Naive B cell (primary cell): ENCODE data around the gene F2RL3. TPM values are rescaled to one million over a fixed set of nuclear protein-coding genes. Genes with fewer than 3 reads are reported as not detected.

ENCODE experiments used
- ATAC-seq, 2 donors: fragments of 150-1000 bp; cut with Tn5 transposase; 2 replicates each; pipeline ENCODE4 v1.10.0; 2021; ENCODE audit warnings: low read depth in 2 of 2, mild to moderate bottlenecking in 2 of 2, moderate library complexity in 2 of 2
- DNase-seq: peaks from one replicate; pipeline ENCODE4 v3.0.0; 2022
- H3K27ac Mint-ChIP-seq, 6 donors: one replicate each; pipeline ENCODE4 v1.8.0; 2020 to 2022; ENCODE audit warnings: mild to moderate bottlenecking in 6 of 6, mixed read lengths in 6 of 6, moderate library complexity in 5 of 6, inconsistent platforms in 2 of 6
- H3K27me3 Mint-ChIP-seq, 3 donors: one replicate each; pipeline ENCODE4 v1.8.0; 2021 to 2022; ENCODE audit warnings: mixed read lengths in 3 of 3, mild to moderate bottlenecking in 1 of 3
- H3K36me3 Mint-ChIP-seq, 2 donors: one replicate each; pipeline ENCODE4 v1.8.0; 2020 to 2022; ENCODE audit warnings: mixed read lengths in 2 of 2, inconsistent platforms in 1 of 2, mild to moderate bottlenecking in 1 of 2
- H3K4me1 Mint-ChIP-seq, 3 donors: one replicate each; pipeline ENCODE4 v1.8.0; 2020 to 2022; ENCODE audit warnings: mixed read lengths in 3 of 3, inconsistent platforms in 1 of 3, mild to moderate bottlenecking in 1 of 3, moderate library complexity in 1 of 3
- H3K4me3 Mint-ChIP-seq, 8 donors: one replicate each; pipeline ENCODE4 v1.8.0; 2020 to 2022; ENCODE audit warnings: mild to moderate bottlenecking in 8 of 8, mixed read lengths in 8 of 8, moderate library complexity in 8 of 8, inconsistent platforms in 2 of 8
- H3K9me3 Mint-ChIP-seq, 7 donors: one replicate each; pipeline ENCODE4 v1.8.0; 2020 to 2022; ENCODE audit warnings: mixed read lengths in 7 of 7, mild to moderate bottlenecking in 5 of 7, inconsistent platforms in 2 of 7, moderate library complexity in 1 of 7
- polyA plus RNA-seq, 6 donors: library from polyadenylated mRNA; unstranded; fragments of 300-500 nt; fragmentation: Illumina TruSeq; gene quantifications; one replicate each; pipeline ENCODE4 v1.2.3, GENCODE V29; 2021; ENCODE audit warnings: low read depth in 6 of 6

The F2RL3 gene
- polyA plus RNA-seq, 6 donors from 2014 or later = 0.17 TPM; not detected in 5

GRCh38 chr19:16902545-16902944 is 13.7 kb downstream of the F2RL3 start:
- no peak overlapping the region for H3K4me3 Mint-ChIP-seq
- H3K27ac Mint-ChIP-seq = no peak overlapping the region

DNA sequence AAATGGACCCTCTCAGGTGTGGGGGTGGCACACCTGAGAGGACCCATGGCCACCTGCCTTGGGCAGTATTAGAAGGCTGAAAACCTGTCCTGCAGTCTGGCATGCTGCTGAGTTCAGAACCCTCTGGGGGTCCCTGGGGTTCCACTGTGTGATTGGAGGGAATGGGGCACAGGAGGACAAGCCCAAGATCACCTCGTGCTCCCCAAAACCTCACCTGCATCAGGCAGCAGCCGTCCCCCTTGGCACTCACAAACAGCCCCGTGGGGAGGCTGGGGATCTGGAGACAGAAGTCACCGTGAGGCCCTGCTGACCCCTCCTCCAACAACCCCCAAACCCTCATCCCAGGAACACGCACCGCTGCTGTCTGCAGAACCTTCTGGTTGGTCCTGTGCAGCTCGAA is 14.5 kb downstream of the F2RL3 start:
- peaks cover 10 to 18% (median 17%) of the 10 kb centered on the region in 3 donors for H3K4me1 Mint-ChIP-seq
- DNase-seq (no peak), ATAC-seq (no peak)
- H3K9me3 Mint-ChIP-seq = no peaks in the 10 kb centered on the region
- H3K27ac Mint-ChIP-seq = no peak overlapping the region
- H3K36me3 Mint-ChIP-seq = no peaks in the 10 kb centered on the region
- H3K27me3 Mint-ChIP-seq = peaks cover 0 to 5% (median 3%) of the 10 kb centered on the region in 3 donors
- H3K4me3 Mint-ChIP-seq = no peak overlapping the region

More at GRCh38 chr19:16902545-16902944, 13.7 kb downstream of the F2RL3 start:
- no peak for ATAC-seq
- no peak for DNase-seq
- H3K36me3 Mint-ChIP-seq = no peaks in the 10 kb centered on the region
- no peaks in the 10 kb centered on the region for H3K9me3 Mint-ChIP-seq
- peaks cover 12 to 22% (median 22%) of the 10 kb centered on the region in 3 donors for H3K4me1 Mint-ChIP-seq
- H3K27me3 Mint-ChIP-seq = peaks cover 0 to 6% (median 5%) of the 10 kb centered on the region in 3 donors

DNA sequence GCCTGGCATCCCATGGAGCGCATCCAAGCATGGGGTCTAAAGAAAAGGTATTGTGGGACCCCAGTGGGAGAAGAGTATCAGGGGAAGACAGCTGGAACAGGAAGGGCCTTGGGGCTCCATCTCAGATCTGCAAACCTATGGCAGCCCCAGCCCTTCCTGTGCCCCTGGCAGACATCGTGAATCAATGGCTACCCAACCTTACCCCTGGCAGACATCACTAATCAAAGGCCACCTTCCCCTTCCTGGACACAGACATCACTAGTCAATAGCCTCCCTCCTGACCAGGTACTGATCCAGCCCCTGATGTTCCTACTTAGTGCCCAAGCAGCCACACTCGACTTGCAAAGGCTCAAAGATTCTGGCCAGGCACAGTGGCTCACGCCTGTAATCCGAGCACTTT is 15.8 kb downstream of the F2RL3 start:
- H3K4me3 Mint-ChIP-seq = no peak overlapping the region
- ATAC-seq (no peak), DNase-seq (no peak)
- no peaks in the 10 kb centered on the region for H3K9me3 Mint-ChIP-seq
- no peak overlapping the region for H3K27ac Mint-ChIP-seq
- H3K36me3 Mint-ChIP-seq = no peaks in the 10 kb centered on the region
- peaks cover 5 to 10% (median 5%) of the 10 kb centered on the region in 3 donors for H3K4me1 Mint-ChIP-seq
- H3K27me3 Mint-ChIP-seq = no peaks in the 10 kb centered on the region

GRCh38 chr19:16908759-16909158 is 20.0 kb downstream of the F2RL3 start:
- Mint-ChIP-seq H3K4me1 (no peaks in the 10 kb centered on the region), H3K36me3 (peaks cover 0 to 18% of the 10 kb centered on the region in 2 donors), H3K9me3 (peaks cover 10 to 30% (median 24%) of the 10 kb centered on the region in 7 donors), H3K27me3 (peaks cover 0 to 9% (median 0%) of the 10 kb centered on the region in 3 donors), H3K4me3 (no peak overlapping the region), H3K27ac (no peak overlapping the region)
- DNase-seq (no peak), ATAC-seq (no peak)

DNA sequence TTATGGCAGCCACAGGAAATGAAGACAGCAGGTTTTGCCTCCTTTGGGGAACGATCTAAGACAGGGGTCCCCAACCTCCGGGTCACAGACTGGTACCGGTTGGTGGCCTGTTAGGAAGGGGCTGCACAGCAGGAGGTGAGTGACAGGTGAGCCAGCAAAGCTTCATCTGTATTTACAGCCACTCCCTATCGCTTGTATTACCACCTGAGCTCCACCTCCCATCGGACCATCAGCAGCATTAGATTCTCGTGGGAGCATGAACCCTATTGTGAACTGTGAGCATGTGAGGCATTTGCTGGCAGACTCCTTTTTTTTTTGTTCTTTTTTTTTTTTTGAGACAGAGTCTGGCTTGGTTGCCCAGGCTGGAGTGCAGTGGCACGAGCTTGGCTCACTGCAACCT is 22.2 kb downstream of the F2RL3 start:
- Mint-ChIP-seq H3K4me1 (no peaks in the 10 kb centered on the region), H3K27ac (no peak overlapping the region), H3K36me3 (peaks cover 0 to 28% of the 10 kb centered on the region in 2 donors), H3K9me3 (peaks cover 12 to 48% (median 39%) of the 10 kb centered on the region in 7 donors), H3K27me3 (peaks cover 0 to 16% (median 0%) of the 10 kb centered on the region in 3 donors), H3K4me3 (no peak overlapping the region)
- DNase-seq = no peak
- no peak for ATAC-seq

- H3K4me3 Mint-ChIP-seq = no peak overlapping the region
- ATAC-seq (no peak), DNase-seq (no peak)
- peaks cover 12 to 49% (median 40%) of the 10 kb centered on the region in 7 donors for H3K9me3 Mint-ChIP-seq
- no peaks in the 10 kb centered on the region for H3K4me1 Mint-ChIP-seq
- H3K27ac Mint-ChIP-seq = no peak overlapping the region
- peaks cover 0 to 35% of the 10 kb centered on the region in 2 donors for H3K36me3 Mint-ChIP-seq
- H3K27me3 Mint-ChIP-seq = peaks cover 5 to 26% (median 7%) of the 10 kb centered on the region in 3 donors
Observed at GRCh38 chr19:16912780-16913179, 24.0 kb downstream of the F2RL3 start.

DNA sequence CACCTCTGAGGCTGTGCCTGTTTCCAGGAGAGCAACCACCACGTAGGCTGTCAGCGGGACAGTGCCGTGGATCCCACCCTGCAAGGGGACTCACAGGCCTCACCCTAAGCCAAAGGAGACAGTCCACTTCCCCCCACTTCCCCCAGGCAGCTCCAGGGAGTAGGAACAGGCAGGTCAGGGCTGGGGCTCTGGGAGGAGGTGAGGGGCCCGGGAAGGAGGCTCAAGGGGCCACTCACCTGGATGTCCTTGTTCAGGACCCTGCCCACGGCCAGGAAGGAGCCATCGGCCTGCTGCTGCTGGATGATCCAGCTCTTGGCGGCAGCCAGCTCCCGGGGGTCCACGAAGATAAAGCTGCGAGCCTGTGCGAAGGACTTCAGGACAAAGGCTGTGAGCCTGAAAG is 25.6 kb downstream of the F2RL3 start:
- Mint-ChIP-seq H3K4me1 (no peaks in the 10 kb centered on the region), H3K4me3 (no peak overlapping the region), H3K9me3 (peaks cover 14 to 53% (median 42%) of the 10 kb centered on the region in 7 donors), H3K27me3 (peaks cover 7 to 26% (median 10%) of the 10 kb centered on the region in 3 donors), H3K27ac (no peak overlapping the region), H3K36me3 (peaks cover 0 to 35% of the 10 kb centered on the region in 2 donors)
- ATAC-seq (no peak), DNase-seq (no peak)

GRCh38 chr19:16915135-16915534 is 26.3 kb downstream of the F2RL3 start:
- peaks cover 14 to 56% (median 46%) of the 10 kb centered on the region in 7 donors for H3K9me3 Mint-ChIP-seq

DNA sequence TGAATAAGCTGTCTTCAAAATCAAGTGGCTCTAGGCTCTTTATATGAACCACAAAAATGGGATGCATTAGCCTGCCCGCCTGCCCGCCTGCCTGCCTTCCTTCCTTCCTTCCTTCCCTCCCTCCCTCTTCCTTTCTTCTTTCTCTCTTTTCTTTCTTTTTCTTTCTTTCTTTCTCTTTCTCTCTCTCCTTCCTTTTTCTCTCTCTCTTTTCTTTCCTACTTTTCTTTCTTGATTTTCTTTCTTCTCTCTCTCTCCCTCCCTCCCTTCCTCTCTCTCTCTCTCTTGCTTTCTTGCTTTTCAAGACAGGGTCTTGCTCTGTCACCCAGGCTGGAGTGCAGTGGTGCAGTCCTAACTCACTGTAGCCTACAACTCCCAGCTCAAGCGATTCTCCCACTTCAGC is 26.9 kb downstream of the F2RL3 start:
- peaks cover 0 to 41% of the 10 kb centered on the region in 2 donors for H3K36me3 Mint-ChIP-seq
- H3K4me3 Mint-ChIP-seq = peak overlapping the region in 1 of 8 donors; percentile 20
- H3K9me3 Mint-ChIP-seq = peaks cover 14 to 52% (median 45%) of the 10 kb centered on the region in 7 donors
- H3K27me3 Mint-ChIP-seq = peaks cover 7 to 30% (median 10%) of the 10 kb centered on the region in 3 donors
- ATAC-seq (no peak), DNase-seq (no peak)
- H3K27ac Mint-ChIP-seq = no peak overlapping the region
- H3K4me1 Mint-ChIP-seq = no peaks in the 10 kb centered on the region

More at GRCh38 chr19:16915135-16915534, 26.3 kb downstream of the F2RL3 start:
- no peak overlapping the region for H3K4me3 Mint-ChIP-seq
- H3K27me3 Mint-ChIP-seq = peaks cover 7 to 30% (median 10%) of the 10 kb centered on the region in 3 donors
- DNase-seq = no peak
- H3K27ac Mint-ChIP-seq = no peak overlapping the region
- ATAC-seq = no peak
- peaks cover 0 to 41% of the 10 kb centered on the region in 2 donors for H3K36me3 Mint-ChIP-seq
- H3K4me1 Mint-ChIP-seq = no peaks in the 10 kb centered on the region

DNA sequence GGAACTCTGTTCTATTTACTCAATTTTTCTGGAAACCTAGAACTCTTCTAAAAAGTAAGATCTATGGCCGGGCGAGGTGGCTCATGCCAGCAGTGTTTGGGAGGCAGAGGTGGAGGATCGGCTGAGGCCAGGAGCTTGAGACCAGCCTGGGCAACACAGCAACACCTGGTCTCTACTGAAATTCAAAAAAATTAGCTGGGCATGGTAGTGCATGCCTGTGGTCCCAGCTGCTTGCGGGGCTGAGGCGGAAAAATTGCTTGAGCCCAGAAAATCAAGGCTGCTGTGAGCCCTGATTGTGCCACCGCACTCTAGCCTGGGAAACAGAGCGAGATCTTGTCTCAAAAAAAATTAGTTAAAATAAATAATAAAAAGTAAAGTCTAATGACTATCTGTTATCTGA is 28.6 kb downstream of the F2RL3 start:
- Mint-ChIP-seq H3K27ac (no peak overlapping the region), H3K36me3 (peaks cover 0 to 35% of the 10 kb centered on the region in 2 donors), H3K4me1 (no peaks in the 10 kb centered on the region), H3K27me3 (peaks cover 7 to 24% (median 13%) of the 10 kb centered on the region in 3 donors), H3K9me3 (peaks cover 11 to 40% (median 33%) of the 10 kb centered on the region in 7 donors), H3K4me3 (no peak overlapping the region)
- ATAC-seq (no peak), DNase-seq (no peak)

GRCh38 chr19:16919496-16919895 is 30.7 kb downstream of the F2RL3 start:
- Mint-ChIP-seq H3K4me3 (no peak overlapping the region), H3K4me1 (no peaks in the 10 kb centered on the region), H3K9me3 (peaks cover 2 to 24% (median 15%) of the 10 kb centered on the region in 7 donors), H3K36me3 (peaks cover 0 to 23% of the 10 kb centered on the region in 2 donors), H3K27me3 (peaks cover 7 to 22% (median 19%) of the 10 kb centered on the region in 3 donors), H3K27ac (peak overlapping the region in 1 of 6 donors; percentile 26)
- DNase-seq (no peak), ATAC-seq (no peak)

DNA sequence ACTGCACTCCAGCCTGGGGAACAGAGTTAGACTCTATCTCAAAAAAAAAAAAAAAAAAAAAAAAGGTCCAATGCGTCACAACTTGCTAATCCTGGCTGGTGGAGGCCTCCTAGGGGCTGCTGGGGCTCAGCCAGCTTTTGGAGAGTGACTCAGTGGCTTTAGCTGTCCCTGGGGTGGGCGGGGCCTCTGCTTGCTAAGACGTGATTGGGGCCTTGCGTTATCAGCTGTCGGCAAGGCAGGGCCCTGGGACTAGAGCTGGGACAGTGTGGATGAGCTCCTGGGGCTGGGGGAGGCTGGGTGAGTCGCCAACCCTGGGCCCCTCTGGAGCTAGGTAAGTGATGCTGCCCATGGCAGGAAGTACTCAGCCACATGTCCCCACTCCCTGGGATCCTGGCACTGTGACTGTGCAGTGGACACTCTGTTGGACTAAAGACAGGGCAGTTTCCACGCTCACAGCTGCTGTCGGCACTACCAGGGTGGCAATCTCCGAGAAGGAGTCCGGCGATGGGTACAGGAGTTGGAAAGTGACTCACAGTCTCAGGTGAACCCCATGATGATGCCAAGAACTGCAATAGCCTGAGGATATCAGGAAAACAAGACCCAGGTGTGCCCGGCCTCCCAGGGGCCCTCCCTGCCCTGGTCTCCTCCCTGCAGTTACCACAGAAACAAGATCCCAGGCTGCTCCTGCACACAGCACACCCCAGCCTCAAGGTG is 32.2 kb downstream of the F2RL3 start:
- peaks cover 0 to 14% of the 10 kb centered on the region in 2 donors for H3K36me3 Mint-ChIP-seq
- no peak overlapping the region for H3K4me3 Mint-ChIP-seq
- H3K27ac Mint-ChIP-seq = peak overlapping the region in 1 of 6 donors; percentile 63
- peaks cover under 1 to 19% (median 11%) of the 10 kb centered on the region in 7 donors for H3K9me3 Mint-ChIP-seq
- no peaks in the 10 kb centered on the region for H3K4me1 Mint-ChIP-seq
- H3K27me3 Mint-ChIP-seq = peaks cover 7 to 19% (median 15%) of the 10 kb centered on the region in 3 donors
- DNase-seq (no peak), ATAC-seq (no peak)

DNA sequence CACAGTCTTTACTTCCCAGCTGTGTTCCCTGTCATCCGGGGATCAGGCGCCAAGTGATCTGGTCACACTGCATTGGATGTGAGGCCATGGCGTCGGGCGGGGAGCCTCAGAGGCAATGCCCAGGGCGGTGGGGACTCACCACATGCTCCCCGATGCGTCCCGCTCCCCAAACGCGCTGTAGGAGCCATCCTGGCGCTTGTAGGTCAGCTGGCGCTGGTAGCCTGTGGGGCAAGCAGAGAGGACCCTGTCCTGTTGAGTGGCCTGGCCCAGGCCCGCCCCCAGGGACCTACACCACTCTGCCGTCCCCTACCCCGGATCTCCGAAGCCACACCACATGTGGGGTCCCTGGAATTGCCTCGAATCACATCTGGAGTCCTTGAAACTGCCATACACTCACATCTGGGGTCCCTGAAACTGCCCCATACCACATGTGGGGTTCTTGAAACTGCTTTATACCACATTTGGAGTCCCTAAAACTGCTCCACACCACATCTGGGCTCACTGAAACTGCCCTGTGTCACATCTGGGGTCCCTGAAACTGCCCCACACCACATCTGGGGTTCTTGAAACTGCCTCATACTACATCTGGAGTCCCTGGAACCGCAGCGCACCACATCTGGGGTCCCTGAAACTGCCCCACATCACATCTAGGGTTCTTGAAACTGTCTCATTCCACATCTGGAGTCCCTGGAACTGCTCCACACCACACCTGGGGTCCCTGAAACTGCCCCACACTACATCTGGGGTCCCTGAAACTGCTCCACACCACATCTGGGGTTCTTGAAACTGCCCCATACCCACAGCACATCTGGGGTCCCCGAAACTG is 33.2 kb downstream of the F2RL3 start:
- Mint-ChIP-seq H3K36me3 (peaks cover 0 to 14% of the 10 kb centered on the region in 2 donors), H3K4me3 (no peak overlapping the region), H3K9me3 (peaks cover 6 to 24% (median 15%) of the 10 kb centered on the region in 7 donors), H3K4me1 (no peaks in the 10 kb centered on the region), H3K27ac (no peak overlapping the region), H3K27me3 (peaks cover 9 to 20% (median 15%) of the 10 kb centered on the region in 3 donors)
- ATAC-seq (no peak), DNase-seq (no peak)
